ENCODE data around the gene PMFBP1.

The PMFBP1 gene

DNA sequence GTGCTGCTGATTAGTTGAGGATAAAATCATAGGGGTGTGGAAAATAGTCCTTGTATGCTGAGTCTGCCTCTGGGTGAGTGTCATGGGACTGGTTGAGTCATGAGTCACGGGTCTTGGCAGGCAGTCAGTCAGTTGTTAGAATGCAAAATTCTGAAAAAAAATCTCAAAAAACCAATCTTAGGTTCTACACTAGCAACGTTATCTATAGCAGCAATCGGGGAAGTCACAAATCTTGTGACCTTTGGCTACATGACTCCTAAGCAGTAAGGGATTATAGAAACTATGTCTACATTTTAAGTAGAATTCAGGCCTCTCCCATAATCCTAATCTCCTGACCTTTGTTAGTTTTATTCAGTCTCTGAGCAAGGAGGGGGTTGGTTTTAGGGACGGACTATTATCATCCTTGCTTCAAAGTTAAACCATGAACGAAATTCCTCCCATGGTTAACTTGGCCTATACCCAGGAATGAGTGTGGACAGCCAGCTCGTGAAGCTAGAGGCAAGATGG lies 18.0 kb upstream of the PMFBP1 start:
- DNase-seq (ENCODE audit: extremely low read depth in 1 of 2, low read depth in 1 of 2): no peak

DNA sequence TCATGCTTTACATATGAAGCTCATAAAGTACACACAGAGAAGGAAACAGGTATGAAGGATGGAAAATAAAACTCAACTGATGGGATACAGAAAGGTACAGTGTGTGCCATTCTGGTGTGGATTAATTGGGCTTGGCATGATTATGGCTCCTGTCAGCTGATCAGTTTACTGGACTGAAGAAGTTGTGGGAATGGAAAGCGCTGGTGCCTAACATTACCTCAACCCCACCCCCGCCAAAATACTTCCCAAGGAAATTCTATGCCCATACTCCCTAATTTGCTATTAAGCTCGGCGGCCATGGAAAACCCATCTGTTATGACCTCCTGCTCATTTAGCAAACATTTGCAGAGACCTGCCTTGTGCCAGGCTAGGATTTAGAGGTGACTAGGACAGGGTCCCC lies 16.6 kb upstream of the PMFBP1 start:
- DNase-seq (ENCODE audit: extremely low read depth in 1 of 2, low read depth in 1 of 2): no peak

DNA sequence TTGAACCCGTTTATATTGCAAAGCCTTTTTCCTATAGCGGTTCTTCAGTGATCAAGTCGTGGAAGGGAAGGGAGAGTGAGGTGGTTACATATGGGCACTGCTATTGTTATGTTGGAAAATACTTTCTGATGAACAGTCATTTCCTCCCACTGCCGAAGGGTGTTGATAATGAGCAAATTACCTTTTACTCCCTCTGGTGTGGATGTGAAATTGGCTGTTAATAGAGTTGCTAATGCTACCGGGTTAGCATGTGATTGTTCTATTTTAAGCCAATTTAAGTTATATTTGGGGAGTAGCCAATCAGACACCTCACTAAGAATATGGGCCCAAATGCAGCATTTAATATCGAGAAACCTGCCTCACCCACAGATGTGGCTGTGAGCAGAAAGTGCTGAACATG lies 15.6 kb upstream of the PMFBP1 start:
- DNase-seq (ENCODE audit: extremely low read depth in 1 of 2, low read depth in 1 of 2): no peak

DNA sequence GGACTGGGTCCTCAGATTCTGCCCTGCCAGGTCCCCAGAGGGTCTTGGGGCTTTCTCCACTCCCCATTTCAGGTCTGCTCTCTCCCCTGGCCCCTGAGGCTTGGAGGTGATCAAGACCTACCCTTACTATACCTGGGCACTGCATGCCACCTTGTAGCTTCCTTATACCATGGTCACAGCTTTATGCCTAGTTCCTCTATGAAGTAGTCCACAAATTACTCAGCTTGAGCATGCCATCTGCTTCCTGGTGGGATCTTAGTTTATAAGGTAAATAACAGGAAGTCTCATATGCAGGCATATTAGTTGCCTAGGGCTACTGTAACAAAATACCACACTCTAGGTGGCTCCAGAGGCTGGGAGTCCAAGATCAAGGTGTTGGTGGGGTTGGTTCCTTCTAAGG lies 11.0 kb upstream of the PMFBP1 start:
- no peak for DNase-seq (ENCODE audit: extremely low read depth in 1 of 2, low read depth in 1 of 2)

DNA sequence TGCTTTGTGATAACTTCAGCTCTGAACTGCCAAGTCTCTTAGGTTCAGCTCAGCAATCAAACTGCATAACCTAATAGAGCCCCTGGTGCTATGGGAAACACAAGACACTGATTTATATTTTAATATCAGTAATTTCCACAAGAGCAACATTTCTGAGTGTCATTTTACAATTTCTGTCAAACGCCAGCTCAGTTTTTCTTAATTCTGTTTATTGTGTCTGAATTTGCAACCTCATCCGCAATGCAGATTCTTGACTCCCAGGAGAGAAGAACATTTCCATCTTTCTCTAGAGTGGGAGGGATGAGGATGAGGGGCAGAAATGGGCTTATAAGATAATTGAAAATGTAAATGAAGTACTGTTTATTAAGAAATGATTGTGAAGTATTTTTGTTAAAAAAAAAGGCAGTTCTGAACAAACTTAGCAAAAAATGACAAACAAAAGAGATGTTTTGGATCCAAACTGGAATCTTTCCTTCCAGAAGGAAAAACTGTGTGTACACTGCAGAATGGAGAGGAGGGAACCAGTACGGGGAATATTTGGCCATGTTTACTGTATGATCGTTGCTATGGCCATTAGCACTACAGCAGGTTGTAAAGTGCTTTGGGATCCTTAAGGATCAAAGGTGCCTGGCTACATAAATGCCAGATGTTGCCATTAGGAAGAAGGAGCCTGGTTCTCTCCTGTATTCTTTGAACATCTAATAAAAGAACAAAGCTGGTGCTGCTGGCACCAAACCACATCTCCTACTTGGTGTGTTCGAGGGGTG lies 7.4 kb upstream of the PMFBP1 start:
- no peak for DNase-seq (ENCODE audit: extremely low read depth in 1 of 2, low read depth in 1 of 2)

DNA sequence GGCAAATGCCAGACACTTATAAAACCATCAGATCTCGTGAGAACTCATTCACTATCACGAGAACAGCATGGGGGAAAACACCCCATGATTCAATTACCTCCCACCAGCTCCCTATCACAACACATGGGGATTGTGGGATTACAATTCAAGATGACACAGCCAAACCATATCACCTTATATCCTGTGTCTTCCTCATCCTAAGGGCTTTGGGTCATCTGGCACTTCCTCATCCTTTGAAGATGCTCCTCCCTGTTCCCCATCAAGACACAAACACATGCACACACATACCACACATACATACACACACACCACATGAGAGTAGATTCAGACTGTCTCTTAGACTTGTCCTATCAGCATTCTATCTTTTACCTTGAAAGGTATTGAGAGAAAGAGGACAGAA lies 2.8 kb upstream of the PMFBP1 start:
- DNase-seq (ENCODE audit: extremely low read depth in 1 of 2, low read depth in 1 of 2): no peak

DNA sequence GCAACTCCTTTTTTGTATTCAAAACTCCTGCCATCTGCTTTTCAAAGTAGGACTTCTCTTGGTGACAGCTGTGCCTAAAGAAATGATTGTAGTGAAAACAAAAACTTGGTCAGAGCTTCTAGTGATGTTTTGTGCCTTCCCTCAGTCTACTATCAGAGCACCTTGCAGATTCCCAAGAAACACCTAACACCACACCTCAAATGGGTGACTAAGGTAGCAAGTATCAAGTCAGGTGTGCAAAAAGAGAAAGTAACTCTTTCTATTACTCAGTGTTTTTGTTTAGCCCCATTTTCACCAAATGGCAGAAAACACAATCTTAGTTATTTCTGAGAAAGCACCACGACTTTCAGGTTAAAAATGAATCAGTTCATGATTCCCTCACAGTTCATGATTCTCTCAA lies 2.0 kb upstream of the PMFBP1 start:
- no peak for DNase-seq (ENCODE audit: extremely low read depth in 1 of 2, low read depth in 1 of 2)

DNA sequence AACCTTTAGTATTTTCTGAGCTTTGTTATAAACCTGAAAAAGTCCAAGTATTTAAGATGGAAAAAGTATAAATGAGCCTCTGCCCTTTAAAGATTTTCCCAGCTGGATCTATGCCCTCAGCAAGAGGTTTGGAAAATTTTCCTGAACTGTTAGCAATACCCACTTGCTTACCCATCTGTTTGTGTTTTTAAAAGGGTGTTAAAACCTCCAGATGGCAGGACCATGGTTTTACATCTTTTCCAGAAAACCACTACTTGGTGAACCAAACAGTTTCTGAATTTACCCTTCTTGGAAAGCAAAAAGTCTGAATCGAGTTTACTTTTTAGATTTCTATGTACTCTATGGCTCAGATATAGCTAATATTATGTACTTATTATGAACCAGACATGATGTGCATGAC lies 719 bp downstream of the PMFBP1 start:
- no peak for DNase-seq (ENCODE audit: extremely low read depth in 1 of 2, low read depth in 1 of 2)

DNA sequence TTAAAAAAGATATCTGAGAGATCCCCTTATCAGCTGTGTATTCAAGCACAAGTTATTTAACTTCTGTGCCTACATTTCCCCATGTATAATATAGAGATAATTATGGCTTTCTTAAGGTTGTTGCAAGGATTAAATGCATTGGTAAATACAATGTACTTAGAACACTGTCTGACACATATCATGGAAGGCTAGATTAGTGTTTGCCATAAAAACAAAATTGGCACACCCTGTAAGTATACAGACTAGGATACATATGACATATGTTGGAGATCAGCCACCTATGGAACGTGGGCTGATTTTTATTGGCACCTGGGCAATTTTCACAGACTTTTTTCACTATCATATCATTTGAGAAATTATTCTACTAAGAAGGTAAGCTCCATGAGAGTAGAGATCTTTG lies 2.2 kb downstream of the PMFBP1 start:
- DNase-seq (ENCODE audit: extremely low read depth in 1 of 2, low read depth in 1 of 2): no peak

DNA sequence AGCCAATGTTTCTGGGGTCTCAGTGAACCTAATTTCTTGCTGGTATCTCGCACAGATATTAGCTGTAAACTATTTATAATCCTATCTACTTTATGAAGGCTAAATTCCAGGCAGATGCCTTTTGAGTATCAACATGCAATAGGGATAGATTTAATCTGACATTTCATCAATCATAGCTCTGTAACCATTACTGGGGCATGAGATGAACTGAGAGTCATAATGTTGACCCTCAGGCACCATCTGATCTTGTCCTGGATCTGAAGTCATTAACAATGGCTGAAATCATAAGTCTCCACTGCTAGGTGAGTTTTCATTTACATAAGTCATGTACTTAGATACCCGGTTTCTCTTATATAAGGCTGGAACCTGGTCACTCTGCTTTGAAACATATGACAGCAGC lies 3.6 kb downstream of the PMFBP1 start:
- DNase-seq (ENCODE audit: extremely low read depth in 1 of 2, low read depth in 1 of 2): no peak

DNA sequence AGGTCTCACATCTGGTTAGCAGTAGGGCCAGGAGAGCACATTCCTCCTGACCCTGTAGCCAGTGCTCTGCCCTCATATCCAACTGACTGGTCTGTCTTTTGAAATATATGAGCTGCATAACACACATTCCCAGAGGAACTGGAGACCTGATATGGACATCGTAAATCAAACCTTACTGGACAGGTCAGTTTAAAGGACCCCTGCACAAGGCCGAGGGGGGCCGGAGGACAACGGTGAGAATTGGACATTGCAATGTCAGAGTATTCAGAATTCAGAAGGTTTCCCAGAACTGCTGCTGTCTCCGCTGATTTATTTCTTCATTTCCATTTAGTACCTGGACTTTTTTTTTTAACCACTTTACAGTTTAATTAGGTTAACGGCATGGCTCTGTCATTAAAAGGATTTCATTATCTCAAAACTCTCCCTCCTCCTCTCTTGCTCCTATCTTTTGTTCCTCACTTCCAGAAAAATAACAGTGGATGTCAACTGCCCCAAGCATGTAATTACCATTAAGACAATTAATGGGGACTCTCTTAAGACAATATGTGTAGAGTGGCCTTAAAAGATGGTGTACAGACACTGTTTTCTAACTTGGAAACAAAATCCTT lies 4.9 kb downstream of the PMFBP1 start:
- no peak for DNase-seq (ENCODE audit: extremely low read depth in 1 of 2, low read depth in 1 of 2)

DNA sequence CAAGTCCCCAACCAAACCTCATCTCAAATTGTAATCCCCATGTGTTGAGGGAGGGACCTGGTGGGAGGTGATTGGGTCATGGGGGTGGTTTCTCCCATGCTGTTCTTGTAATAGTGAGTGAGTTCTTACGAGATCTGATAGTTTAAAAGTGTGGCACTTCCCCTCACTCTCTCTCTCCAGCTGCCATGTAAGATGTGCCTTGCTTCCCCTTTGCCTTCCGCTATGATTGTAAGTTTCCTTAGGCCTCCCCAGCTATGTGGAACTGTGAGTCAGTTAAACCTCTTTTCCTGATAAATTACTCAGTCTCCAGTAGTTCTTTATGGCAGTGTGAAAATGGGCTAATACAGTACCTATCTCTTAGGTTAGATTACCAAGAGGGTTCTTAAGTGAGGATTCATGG lies 5.8 kb downstream of the PMFBP1 start:
- DNase-seq (ENCODE audit: extremely low read depth in 1 of 2, low read depth in 1 of 2): no peak

DNA sequence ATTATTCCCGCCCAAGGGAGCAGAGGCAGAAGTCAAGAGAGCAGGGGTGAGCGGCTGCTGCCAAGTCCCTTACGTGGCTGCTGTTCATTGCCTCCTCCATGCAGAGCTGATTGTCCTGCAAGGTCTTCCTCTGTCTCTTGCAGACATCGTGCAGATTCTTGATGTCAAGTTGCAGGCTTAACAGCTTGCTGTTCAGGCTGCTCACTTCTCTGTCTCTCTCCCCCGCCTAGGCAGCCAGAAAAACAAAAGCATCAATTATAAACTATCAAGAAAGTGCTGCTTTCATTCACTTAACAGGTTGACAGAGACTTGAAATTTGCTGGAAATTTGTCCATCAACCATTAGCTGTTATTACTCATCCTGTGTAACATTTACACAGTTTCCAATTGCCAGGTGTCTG lies 7.3 kb downstream of the PMFBP1 start:
- DNase-seq (ENCODE audit: extremely low read depth in 1 of 2, low read depth in 1 of 2): no peak

DNA sequence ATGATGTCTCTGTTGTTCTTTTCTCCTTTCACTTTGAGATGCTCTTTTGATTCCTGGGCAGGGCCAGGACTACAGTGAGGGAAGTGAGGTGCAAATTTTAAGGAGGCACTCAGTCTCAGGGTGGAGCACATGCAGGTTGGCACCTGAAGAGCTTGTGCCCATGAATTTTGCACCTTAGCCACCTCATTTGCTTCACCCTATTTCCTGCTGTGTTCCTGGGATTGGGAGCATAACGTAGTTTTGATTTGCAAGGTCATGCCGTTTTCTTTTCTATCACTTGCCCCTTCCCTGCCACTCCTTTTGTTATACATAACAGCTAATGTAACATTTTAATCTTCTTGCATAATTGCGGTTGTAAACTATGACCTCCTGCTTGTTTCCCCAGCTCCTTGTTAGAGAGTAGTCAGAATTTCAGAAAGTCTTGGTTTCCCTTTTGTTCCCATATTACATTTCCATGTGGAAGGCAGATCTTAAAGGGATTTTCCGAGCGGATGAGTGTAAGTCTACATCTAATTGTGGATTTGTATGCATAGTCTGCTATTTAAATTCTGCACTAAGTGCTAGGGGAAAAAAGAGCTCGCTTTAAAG lies 9.8 kb downstream of the PMFBP1 start:
- no peak for DNase-seq (ENCODE audit: extremely low read depth in 1 of 2, low read depth in 1 of 2)

DNA sequence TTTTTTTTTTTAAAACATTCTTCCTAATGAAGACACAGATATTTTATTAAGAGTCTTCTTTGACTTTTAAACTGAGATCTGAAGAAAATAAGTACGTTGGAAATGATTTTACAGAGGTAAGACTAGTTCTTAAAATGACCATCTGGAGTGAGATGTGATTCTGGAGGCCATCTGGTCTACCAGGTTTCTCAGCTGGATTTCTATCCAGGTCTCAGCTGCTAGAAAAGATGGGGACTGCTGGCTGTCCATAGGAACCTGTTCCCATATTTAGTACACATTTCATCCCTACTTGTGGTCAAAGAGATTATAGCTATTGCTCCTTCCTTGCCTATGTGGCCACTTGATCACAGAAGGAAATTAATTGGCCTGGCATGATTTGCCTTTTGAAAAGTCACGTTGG lies 12.2 kb downstream of the PMFBP1 start:
- DNase-seq (ENCODE audit: extremely low read depth in 1 of 2, low read depth in 1 of 2): no peak

DNA sequence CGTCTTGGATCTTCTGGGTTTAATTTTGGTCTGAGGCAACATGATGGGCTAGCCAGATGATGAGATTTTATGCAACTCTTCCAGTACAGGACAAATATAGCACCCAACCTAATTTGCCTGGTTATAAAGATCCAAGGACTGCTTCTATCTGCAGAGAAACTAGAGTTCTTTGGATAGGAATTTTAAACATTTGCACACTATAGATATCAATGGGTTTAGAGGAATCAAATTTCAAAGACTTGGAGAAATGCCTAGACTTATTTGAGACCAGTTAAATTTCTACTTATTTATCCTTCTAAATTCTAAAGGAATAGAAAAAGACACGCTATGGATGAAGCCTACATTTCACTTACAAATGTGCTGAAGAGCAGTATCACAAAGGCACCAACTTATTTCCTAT lies 12.6 kb downstream of the PMFBP1 start:
- DNase-seq (ENCODE audit: extremely low read depth in 1 of 2, low read depth in 1 of 2): no peak

DNA sequence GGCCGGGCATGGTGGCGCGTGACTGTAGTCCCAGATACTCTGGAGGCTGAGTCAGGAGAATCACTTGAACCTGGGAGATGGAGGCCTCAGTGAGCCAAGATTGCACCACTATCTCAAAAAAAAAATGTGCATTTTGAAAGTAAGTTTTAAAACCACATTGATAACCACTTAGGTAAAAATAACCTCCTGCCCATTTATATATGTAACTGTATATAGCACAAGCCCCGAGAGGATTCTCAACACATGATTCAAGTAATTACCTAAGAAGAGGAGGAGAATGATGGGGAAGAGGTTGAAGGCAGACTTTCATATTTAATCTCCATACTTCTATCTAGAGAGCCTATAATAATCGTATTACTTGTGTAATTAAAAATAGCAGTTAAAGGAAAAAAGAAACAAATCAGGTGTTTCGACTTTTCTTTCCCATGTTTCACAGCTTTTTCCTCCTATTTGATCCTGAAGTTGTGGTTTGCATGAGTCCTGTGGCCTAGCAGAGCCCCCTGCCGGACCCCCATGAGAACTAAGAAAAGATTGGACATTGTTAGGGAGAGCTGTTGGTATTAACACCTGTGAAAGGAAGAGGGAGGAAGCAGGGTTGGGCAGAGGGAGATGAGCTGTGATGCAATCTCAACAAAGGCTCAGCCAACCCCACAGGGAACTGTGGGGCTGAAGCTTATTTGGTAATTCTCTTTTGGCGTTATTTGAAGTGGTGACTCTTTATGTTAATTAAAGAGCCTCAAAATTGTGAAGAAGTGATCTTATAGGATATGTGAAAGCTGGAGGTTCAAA lies 22.1 kb downstream of the PMFBP1 start:
- DNase-seq (ENCODE audit: extremely low read depth in 1 of 2, low read depth in 1 of 2): no peak

DNA sequence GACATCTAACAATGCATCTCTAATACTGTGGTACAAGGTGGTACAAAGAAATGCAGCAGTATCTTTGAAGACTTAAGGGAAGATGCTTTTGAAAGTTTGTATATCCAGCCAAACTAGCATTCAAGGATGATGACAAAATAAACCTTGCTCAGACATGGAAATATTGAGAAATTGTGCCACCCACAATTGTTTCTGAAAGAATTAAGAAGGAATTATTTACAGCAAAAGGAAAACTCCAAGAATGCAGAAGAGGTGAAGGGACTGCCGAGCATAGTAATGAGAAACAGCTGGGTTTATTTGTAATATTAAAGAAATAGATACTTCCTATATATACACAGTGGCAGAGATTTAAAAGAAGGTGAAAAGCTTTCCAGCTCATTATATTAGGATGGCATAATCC lies 29.5 kb downstream of the PMFBP1 start:
- no peak for DNase-seq (ENCODE audit: extremely low read depth in 1 of 2, low read depth in 1 of 2)

DNA sequence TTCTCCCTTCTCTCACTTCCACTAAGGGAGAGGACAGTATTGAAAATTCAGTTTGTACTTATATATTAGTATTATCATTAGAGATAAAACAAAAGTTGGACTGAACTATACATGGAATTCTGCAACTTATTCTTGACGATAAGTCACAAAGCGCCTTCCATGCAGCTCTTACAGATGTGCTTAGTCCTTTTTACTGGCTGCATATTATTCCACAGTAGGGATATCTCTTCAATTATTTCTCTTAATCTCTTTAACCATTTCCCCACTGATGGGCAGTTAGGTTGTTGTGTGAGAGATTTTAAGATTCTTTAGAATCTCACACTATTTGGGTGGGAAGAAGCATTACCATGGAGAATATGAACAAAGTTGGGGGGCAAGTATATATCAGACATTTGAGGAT lies 32.0 kb downstream of the PMFBP1 start:
- no peak for DNase-seq (ENCODE audit: extremely low read depth in 1 of 2, low read depth in 1 of 2)

DNA sequence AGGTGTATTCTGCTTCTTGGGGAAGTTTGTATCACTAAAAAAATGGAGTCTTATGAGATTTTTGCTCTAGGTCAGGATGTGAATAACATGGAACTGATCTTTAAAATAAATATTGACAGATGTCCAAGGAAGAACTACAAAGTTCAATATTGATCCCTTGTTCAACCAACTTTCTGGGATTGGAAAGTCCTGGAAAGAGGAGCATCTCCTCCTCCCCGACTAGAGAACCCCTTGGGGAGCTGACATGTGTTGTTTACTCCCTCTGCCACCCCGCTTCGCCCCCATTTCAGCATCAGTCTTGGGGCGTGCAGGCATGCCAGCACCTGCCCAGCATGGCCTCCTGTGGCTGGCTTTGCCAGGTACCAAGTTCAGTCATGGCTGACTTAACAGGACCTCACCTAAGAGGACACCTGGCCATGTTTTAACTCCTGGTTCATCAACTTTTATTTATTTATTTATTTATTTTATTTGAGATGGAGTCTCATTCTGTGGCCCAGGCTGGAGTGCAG lies 33.8 kb downstream of the PMFBP1 start:
- no peak for DNase-seq (ENCODE audit: extremely low read depth in 1 of 2, low read depth in 1 of 2)

DNA sequence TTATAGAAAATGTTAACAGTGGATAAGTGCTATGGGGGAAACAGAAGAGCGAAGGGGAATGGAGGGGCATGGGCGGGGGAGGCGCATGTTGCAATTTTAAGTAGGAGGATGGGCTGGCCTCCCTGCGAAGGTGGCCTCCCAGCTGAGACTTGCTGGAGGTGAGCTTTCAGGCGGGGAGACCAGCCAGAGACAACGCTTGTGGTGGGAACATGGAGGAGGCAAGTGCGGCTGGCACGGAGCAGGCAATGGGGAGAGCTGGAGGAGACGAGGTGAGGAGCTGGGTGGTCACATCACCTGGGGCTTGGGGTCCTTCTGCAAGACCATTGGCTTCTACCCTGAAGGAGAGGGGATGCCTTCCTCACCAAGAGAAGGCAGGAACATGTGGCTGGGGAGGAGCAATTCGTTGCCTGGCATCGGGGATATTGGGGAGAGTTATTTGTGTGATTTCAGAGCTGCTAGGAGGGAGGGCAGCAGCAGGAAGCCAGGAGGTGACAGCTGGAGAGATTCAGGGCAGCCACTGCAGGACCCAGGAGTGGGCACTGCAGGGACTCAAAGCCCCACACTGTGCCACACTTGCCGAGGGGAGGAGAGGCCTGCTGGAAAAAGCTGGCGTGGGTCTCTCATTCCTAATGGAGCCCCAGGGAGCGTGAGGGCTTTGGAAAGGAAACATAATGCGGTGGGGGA lies 34.4 kb downstream of the PMFBP1 start:
- no peak for DNase-seq (ENCODE audit: extremely low read depth in 1 of 2, low read depth in 1 of 2)
